NCI-H2196 treated with DMSO at 0.1 percent for 48 hours (cell line): ENCODE results near the gene C2orf92.

Experiments used
- DNase-seq: peaks from one replicate; lab custom pipeline; 2025; ENCODE audit not compliant: unreplicated experiment; lab: John Stamatoyannopoulos, UW

The C2orf92 gene

GRCh38 chr2:97740590-97741182 lies 71.2 kb downstream of the C2orf92 start:
- no peak for DNase-seq

GRCh38 chr2:97741251-97741650 lies 71.7 kb downstream of the C2orf92 start:
- no peak for DNase-seq

GRCh38 chr2:97741686-97742085 lies 72.2 kb downstream of the C2orf92 start:
- no peak for DNase-seq

GRCh38 chr2:97742381-97742847 lies 72.9 kb downstream of the C2orf92 start:
- no peak for DNase-seq

DNA sequence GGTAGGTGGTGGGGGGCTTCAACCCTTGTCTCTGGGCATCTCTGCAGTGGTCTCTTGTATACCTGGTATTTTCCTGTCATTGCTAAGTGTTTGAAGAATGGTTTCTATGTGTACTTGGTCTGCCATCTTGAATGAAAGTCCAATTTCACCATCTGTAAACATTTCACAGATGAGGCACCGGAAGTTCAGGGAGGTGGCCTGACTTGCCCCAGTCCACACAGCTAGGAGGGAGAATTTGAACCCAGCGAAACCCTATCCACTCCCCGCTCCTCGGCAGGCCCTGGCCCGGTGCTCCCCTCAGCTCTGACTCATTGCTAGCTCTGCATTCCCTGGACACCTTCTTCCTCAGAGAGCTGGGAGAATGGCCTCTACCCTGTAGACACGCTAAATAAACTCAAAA lies 74.4 kb downstream of the C2orf92 start:
- DNase-seq, result no peak

- DNase-seq, result no peak
These were observed 76.1 kb downstream of the C2orf92 start for GRCh38 chr2:97745474-97746174.

DNA sequence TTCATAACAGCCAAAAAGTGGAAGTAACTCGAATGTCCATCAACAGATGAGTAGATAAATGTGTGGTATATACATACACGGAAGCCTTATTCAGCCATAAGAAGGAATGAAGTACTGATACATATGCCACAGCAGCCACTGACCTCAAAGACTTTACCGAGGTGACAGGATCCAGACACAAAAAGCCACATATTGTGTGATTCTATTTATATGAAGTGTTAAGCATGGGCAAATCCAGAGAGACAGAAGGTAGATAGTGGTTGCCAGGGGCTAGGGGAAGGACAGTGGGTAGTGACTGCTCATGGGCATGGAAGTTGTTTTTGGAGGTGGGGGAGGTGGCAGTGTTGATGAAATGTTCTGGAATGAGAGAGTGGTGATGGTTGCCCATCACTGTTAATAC lies 77.8 kb downstream of the C2orf92 start:
- no peak for DNase-seq

DNA sequence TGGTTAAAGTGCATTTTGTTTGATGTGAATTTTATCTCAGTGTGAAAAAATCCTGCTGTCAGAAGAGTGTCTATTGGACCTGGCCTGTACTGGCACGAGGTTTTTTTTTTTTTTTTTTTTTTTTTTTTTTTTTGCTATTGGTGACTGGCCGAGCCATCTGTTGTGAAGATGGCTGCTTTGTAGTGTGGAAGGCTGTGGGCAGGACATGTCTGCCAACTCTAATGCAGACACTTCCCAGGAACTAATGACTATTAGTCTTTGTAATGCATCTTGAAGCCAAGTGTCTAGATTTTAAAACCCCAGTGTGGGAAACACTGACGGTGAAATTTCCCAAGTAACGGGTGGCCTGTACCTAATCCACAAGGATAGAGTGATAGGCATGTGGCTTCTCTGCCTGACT lies 78.2 kb downstream of the C2orf92 start:
- DNase-seq, result no peak

DNA sequence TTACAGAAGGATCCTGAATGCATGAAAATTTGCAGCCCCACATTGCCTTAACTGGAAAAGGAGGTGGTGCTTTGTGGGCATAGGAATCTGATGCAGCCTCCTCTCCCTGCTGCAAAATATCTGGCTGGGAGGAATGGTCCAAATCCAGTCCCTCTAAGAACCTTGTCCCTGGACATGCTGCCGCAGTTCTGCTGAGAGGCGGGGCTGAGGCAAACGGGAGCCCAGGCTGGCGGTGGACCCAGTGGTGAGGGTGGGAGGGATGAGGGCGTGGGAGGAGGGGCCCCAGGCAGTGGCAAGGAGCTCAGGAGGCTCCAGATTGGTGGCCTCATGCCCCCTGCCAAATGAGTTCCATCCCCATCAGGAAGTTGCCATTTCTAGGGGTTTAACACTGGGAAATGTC lies 80.1 kb downstream of the C2orf92 start:
- no peak for DNase-seq

DNA sequence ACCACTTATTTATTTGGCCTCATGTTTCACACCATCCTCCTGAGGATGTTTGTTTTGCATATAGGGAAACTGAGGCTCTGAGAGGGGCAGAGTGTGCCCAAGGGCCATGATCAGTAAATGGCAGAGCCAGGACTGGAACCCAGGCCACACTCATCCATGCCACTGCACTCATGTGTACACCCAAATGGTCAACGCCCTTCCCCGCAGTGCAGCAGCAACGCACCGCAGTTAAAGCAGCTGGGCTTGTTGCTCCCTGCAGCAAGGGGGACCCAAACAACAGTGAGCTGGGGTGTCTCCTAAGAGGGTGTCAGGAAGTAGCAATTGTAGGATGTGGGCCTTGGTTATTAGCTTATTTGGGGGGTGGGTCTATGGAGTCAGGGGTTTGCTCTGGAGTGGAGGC lies 80.5 kb downstream of the C2orf92 start:
- no peak for DNase-seq

DNA sequence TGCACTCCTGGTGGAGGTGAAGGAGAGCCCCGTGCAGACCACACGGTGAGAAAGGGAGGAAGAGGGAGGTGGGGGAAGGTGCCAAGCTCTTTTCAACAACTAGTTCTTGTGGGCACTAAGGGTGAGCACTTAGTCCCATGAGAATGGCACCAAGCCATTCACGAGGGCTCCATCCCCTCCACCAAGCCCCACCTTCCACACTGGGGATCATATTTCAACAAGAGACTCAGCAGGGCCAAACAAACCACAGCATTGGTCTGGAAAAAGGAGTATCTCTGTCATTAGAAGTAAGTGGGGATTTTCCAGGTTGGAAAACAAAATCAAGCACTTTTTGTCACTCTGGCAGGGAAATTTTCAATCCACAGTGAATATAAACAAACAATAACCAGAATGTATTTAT lies 82.2 kb downstream of the C2orf92 start:
- peak; percentile 41 for DNase-seq
